HG03571 (cell line): ENCODE data around the gene HABP2.

Experiments used
- ATAC-seq: cut with Tn5 transposase; IDR thresholded peaks from one replicate; pipeline ENCODE4 v1.9.1; 2021; ENCODE audit not compliant: unreplicated experiment

Gene HABP2

GRCh38 chr10:113627836-113628235, 75.0 kb downstream of the HABP2 start:
- no peak for ATAC-seq

- no peak for ATAC-seq
These were observed 75.8 kb downstream of the HABP2 start for GRCh38 chr10:113628607-113629153.

GRCh38 chr10:113630929-113631533, 78.2 kb downstream of the HABP2 start:
- no peak for ATAC-seq

- no peak for ATAC-seq
These were observed 79.0 kb downstream of the HABP2 start for GRCh38 chr10:113631684-113632367.
